ENCODE results near the gene AKNAD1.

DNA sequence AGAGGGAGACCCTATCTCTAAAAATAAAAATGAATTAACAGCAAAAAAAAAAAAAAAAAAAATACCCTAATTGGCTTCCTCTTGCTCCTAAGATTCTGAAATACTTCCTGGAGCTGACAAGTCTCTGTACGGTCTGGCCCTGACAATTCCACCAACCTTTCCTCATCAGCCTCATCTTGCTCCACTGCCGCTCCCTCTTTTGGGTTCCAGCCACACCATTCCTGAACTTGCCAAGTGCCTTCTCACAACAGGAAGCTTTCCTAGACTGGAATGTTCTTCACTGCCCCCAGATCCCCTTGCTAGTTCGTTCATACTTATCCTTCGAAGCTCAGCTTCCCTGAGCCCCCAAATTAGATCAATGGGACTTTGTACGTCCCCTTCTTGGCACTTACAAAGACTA is 37.0 kb downstream of the AKNAD1 start:
- TF ChIP-seq, protein P1, sequence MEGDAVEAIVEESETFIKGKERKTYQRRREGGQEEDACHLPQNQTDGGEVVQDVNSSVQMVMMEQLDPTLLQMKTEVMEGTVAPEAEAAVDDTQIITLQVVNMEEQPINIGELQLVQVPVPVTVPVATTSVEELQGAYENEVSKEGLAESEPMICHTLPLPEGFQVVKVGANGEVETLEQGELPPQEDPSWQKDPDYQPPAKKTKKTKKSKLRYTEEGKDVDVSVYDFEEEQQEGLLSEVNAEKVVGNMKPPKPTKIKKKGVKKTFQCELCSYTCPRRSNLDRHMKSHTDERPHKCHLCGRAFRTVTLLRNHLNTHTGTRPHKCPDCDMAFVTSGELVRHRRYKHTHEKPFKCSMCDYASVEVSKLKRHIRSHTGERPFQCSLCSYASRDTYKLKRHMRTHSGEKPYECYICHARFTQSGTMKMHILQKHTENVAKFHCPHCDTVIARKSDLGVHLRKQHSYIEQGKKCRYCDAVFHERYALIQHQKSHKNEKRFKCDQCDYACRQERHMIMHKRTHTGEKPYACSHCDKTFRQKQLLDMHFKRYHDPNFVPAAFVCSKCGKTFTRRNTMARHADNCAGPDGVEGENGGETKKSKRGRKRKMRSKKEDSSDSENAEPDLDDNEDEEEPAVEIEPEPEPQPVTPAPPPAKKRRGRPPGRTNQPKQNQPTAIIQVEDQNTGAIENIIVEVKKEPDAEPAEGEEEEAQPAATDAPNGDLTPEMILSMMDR (conservative IDR thresholded peaks at IDR 0.05; ENCODE audit: low read length) = no peak
- no peak for TF ChIP-seq EZH2phosphoT487 (IDR thresholded peaks at IDR 0.05; ENCODE audit: borderline replicate concordance, low read depth, low read length)
